Measurements from ENCODE around the gene BCR.

Gene BCR

DNA sequence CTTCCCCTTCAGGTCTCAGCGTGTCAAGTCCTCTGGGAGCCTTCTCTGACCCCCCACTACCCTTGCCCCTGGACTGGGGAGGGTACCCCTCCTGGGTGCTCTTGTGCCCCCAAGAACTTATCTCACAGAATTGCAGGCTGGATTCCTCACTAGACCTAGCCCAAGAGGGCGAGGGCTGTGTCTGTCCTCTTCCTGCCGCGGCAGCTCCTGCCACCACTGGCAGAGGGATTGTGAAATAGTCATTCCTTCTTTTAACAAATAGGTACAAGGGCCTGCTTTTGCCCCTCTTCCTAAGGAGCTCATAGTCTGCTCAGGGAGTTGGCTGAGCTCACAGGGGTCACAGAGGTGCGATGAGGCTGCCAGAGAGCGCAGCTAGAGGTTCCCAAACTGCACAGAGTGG, 29.5 kb upstream of the BCR start:
- DNase-seq (ENCODE audit: low read depth, low spot score) = no peak

DNA sequence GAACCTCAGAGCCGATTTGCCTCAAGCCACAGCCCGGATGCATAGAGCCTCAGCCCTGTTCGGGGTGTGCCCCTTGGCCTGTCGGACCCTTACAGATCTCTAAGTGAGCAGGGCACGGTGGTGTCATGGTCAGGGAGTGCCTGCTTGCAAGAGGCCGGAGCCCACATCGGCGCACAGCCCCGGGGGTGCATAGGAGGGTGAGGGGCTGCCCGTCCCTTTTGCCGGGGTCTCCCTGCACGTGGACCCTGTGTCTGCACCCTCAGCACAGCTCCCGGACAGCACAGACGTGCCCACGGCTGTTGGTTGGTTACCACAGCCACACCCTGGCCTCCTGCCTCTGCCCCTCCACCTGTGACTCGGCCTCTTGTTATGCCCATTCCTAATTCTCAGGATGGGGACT, 28.5 kb upstream of the BCR start:
- no peak for DNase-seq (ENCODE audit: low read depth, low spot score)

DNA sequence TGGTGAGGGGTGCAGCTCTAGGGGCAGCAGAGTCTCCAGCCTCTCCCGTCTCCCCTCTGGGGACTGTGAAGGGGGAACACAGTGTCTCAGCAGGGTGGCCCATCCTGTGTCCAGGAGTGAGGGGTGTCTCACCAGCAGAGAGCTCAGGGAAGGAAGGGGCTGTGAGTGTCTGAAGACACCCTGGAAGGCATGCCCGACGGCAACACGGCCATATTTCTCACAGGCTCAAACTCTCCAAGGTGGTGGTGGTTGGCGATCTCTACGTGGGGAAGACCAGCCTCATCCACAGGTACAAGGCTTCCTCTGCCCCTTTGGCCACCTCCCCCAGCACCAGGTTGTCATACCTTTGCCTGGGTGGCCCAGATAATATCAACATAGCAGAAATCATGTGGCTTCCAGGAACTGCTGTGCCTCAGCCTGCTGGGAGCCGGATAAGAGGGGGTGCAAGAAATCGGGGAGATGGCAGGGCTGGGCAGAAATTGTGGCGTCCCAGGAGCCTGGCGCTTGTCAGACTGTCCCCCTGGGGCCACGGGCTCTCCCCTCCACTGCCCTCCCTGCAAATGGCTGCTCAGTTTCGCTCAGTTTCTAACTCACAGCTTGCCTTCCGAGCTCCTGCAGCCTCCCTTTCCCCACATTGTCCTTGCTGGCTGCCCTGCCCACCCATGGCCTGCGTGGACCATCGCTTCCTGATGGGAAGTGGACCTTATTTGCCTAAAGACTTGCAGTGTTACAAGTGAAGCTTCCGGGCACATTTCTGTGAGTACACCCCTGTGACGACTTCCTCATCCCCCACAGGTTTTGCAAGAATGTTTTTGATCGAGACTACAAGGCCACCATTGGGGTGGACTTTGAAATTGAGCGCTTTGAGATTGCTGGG, 27.8 kb upstream of the BCR start:
- no peak for DNase-seq (ENCODE audit: low read depth, low spot score)

DNA sequence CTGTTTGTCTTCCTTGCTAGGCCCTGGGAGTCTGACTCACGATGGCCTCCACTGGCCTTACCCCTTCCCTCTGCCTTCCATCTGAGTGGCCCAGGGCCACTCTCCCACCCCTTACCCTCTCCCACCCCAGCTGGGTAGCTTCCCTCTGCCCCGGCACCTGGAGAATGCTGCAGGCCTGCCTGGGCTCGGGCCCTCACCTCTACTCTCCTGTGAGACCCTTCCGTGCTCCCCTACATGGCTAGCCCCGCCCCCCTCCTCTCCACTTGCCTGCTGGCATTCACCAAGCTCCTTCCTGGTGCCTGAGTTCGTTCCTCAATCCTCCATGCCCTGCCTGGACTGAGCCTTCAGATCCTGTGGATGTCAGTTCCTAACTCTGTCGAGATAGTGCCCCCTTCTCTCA, 26.3 kb upstream of the BCR start:
- DNase-seq (ENCODE audit: low read depth, low spot score) = no peak

DNA sequence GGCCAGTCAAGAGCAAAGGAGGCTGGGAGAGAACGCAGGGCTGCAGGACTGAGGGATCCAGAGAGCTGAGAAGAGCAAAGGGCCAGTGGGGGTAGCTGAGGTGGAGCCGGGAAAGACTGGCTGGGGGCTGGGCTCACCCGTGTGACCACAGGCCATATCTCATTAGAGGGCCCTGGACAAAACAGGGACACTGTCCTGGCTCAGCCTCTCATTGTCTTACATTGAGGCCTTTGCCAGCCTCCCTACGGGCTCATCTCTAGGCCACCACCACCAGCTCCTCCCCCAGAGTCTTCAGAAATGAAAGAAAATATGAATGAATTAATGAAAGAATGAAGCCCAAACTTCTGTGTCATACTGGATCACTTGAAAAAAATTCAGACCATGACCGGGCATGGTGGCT, 25.8 kb upstream of the BCR start:
- DNase-seq (ENCODE audit: low read depth, low spot score) = no peak

DNA sequence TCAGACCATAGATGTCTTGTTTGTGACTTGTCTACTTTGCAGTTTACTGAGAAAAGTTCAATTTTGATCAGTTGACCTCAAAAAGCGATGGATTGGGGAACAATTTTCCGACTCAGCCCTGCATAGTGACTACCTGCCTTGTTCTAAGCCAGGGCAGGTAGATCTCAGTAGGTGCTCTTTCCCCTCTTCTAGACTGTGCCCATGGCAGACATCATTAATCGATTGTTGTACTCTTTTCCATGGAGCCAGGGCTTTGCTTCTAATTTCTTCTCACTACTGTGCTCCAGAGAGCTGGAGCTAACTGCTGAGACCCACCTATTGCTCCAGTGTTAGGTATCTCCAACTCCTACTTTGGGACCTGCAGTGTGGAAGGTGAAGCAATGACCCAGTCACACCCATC, 25.2 kb upstream of the BCR start:
- no peak for DNase-seq (ENCODE audit: low read depth, low spot score)

DNA sequence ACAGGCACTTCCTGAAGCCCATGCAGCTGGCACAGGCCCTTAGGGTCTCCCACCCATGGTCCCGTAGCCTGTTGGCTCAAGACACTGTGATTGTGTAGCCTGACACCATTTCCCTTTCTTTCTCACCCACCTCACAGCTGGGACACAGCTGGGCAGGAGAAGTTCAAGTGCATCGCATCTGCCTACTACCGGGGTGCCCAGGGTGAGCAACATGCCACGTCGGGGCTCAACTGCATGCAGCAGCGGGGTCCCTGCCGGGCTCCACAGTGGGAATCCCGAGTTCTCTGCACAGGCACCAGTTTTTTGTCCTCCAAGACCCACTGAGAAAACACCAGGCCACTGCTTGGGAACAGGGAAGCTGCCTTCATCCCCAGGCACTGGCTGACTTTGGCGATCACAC, 24.5 kb upstream of the BCR start:
- no peak for DNase-seq (ENCODE audit: low read depth, low spot score)

DNA sequence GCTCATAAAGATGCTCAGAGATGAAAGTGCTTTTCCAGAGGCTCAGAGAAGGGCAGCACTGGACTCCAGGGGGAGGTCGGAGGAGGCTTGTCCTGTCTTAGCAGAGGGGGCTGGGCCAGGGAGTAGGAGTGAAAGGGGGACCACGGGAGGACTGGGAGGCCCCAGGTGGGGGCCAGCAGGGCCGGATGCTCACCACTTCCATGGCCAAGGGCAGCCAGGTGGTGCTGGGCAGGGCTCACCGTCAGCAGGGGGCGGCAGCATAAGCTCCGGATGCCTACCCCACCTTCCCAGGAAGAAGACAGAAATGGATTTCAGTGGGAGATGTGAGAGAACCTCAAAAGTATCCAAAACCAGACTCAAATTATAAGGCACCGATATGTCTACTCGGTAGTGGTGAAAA, 24.0 kb upstream of the BCR start:
- no peak for DNase-seq (ENCODE audit: low read depth, low spot score)

DNA sequence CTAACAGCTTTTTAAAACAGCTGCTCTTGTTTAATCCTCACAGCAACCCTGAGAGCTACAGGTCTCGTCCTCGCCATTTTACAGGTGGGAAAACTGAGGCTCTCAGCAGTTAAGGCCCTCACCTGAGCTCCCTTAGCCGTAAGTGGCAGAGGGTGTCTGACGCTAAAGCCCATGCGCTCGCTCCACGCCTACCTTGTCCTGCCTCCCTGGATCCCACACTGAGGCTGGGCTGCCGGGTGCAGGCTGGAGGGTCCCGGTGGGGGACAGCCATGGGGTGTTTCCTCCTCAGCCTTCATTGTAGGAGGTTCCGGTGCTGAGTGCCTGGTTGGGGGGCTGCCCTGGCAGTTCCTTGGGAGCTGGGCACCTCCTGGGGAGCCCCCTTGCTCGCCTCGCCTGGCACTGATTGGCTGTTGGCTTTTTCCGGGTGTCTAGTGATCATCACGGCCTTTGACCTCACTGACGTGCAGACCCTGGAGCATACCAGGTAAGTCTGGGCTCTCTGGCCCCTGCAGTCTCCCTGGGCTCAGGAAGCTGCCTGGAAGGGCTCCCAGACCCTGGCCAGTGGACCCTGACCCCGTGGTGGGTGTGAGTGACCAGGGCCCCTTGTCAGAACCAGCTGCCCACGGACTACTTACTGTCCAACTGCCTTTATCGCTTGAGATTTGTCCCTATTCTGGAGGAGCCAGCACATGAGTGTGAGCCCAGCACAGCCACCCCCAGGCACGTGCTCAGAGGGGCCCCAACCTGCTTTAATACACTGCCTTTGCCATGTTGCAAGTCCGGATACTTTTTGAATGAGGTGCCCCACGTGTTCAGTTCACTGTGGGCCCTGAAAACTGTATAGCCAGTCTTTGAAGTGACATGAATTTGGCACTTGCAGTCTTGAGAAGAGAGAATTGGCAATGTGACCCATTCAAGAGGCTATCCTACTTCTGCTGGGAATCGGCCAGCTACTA, 22.5 kb upstream of the BCR start:
- DNase-seq (ENCODE audit: low read depth, low spot score) = no peak

DNA sequence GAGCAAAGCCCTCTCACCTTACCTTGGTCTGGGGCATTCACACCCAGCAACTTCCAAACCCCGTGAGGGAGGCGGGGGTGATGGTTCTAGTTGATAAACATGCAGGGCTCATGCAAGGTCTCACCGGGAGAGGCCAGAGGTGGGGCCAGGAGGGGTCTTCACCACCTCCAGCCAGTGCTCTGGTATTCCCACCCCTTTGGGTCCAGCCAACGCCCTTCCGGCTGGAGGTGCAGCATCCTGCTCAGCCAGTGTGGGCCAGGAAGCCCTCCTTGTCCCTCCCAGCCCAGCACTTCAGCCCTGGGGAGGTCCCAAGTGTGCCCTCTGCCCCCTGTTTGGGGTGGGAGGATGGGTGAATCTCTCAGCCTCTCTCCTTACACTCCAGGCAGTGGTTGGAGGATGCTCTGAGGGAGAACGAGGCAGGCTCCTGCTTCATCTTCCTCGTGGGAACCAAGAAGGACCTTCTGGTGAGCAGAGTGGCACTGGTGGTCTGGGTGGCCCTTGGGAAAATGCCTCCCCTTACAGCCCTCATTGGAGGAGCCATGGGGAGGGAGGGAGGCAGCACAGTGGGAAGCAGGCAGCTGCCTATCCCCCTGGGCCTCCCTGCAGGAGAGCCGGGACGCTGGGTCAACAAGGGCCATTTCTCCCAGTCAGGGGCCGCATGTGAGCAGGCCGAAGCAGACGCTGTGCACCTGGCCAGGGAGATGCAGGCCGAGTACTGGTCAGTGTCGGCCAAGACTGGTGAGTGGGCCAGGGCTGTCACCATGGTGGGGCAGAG, 21.6 kb upstream of the BCR start:
- no peak for DNase-seq (ENCODE audit: low read depth, low spot score)

DNA sequence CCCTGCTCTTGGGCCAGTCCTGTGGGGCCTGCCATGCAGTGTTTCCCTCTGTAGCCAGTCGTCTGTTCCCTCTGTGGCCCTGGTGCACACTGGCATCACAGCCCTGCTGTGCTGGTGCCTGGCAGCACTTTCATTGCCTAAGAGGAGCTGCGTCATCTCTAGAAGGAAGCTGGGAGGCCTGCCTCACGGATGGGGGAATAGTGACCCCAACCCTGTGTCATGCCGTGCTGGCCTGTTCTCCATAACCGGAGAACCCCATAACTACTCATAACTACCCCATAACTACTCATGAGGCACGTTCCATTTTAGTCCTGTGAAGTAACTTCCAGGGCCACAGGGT, 21.0 kb upstream of the BCR start:
- DNase-seq (ENCODE audit: low read depth, low spot score) = no peak

DNA sequence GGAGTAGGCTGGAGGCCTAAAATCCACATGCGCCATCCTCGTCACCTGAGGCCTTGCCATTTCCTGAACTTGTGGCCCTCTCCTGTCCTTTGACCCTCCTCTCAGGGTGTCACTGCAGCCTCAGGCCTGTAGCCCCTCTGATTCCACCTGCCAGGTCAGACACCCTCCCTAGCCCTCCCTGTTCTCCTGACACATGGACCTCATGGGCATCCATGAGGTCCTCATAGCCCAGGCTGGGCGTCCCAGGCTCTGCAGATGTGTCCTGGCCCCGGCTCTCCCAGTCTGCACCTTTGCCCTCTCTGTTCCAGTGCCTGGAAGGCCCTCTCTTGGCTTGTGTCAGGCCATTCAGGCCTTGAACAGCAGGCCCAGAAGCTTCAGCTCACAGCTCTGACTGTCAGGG, 19.3 kb upstream of the BCR start:
- no peak for DNase-seq (ENCODE audit: low read depth, low spot score)

DNA sequence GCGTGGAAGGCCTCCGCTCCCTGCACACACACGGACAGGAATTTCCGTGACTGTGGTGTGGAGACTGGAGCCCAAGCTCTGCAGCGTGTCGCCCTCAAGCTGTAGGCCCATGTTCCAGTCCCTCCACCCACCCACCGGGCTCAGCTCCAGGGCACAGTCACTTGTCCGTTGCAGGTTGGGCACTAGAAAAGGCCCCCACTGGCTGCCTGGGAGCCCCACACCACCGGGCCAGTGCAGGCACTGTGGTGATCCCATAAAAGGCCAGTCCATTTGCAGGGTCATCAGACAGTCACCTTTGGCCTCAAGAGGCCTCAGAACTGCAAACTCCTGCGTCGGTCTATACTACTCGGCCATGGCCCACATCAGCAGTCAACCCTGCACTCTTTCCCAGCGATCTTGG, 18.7 kb upstream of the BCR start:
- DNase-seq (ENCODE audit: low read depth, low spot score) = no peak

DNA sequence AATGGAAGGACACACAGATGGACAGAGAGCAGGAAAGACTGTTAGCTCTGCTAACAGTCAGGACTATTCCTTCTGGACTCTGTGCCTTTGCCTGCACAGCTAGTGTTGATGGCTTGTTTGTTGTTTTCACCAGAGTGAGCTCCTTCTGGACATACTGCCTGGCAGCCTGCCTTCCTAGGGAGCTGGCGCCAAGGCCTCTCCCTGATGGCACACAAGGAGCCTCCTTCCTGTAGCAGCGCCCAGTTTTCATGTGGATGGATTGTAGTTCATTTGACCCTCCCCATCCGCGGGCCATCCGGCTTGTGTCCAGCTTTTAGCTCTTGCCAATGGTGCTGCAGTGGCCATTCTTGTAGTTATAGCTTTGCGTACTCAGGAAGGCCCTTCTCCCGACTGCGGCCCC, 16.6 kb upstream of the BCR start:
- no peak for DNase-seq (ENCODE audit: low read depth, low spot score)

DNA sequence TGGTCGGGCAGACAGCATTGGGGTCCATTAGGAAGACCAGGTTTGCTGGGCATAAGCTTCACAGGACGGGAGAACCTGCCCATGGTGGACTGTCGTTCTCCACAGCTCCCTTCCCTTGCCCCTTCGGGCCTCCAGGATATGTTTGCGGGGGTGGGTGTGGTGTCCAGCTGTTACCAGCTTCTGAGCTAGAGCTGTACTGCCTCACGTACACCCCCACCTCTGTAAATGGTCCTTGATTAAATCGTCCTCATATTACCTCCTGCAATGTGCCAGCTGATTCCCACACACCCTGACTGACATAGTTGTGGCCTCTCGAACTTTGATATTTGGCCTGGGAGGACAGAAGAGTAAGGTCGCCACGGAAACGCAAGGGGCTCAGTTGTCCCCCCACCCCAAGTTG, 16.2 kb upstream of the BCR start:
- DNase-seq (ENCODE audit: low read depth, low spot score) = no peak

DNA sequence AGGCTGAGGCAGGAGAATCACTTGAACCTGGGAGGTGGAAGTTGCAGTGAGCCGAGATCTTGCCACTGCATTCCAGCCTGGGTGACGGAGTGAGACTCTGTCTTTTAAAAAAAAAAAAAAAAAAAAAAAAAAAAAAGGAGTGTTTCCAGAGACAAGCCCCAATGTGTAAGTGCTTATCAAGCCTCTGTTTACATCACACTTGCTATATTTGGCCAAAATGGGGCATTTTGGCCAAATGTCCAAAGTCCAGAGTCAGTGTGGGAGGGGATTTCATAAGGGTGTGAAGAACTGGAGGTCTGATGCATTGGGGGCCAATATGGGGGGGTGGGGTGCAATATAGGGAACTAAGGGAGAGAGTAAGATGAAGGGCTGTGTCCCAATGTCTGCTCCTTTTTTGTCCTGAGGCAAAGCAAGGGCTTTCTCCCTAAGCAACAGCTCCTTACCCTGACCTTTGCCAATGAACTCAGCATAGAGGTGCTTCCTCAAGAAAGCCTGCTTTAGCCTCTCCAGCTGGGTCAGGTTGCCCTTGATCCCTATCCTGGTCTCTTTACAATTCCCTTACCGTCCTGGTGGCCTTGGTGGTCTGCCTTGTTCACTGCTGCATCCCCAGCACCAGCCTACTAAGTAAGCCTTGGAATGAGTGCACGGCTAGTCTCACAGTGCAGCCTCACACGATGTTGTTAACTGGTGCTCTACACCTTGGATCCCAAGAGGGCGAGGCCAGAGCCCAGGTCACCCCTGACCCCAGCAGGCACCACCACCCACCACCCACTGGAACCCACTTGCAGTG, 14.1 kb upstream of the BCR start:
- no peak for DNase-seq (ENCODE audit: low read depth, low spot score)

DNA sequence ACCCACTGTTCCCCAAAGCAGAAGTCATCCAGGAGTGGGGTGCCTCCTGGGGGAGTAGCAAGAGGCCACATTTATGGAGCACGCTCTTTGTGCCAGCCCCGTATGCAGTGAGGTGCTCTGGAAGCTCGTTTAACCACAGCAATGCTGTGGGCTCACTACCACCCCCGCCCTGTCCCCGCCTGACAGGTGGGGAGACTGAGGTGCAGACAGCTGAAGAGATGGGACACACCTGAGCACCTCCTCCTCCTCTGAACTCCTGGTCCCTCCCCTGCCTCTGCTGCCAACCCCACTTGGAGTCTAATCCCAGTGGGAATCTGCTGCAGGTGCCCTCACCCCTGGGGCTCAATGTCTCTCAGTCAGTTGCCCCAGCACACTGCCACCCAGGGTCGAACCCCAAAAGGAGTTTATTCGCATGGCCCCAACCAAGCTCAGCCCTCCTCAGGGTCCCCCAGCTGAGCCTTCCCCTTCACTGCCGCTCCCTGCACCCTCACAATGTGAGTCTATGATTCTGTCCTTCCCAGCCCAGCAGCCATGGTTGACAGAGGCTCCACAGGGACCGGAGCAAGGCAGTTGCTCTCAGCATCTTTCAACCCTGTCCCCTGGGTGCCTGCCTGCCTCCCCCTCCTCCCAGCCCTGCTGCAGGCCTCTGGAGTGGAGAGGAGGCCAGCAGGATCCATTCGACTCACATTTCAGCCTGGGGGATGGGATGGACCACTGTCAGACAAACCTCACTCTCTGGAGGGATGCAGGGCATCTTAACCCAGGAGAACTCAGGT, 13.3 kb upstream of the BCR start:
- DNase-seq (ENCODE audit: low read depth, low spot score) = no peak

DNA sequence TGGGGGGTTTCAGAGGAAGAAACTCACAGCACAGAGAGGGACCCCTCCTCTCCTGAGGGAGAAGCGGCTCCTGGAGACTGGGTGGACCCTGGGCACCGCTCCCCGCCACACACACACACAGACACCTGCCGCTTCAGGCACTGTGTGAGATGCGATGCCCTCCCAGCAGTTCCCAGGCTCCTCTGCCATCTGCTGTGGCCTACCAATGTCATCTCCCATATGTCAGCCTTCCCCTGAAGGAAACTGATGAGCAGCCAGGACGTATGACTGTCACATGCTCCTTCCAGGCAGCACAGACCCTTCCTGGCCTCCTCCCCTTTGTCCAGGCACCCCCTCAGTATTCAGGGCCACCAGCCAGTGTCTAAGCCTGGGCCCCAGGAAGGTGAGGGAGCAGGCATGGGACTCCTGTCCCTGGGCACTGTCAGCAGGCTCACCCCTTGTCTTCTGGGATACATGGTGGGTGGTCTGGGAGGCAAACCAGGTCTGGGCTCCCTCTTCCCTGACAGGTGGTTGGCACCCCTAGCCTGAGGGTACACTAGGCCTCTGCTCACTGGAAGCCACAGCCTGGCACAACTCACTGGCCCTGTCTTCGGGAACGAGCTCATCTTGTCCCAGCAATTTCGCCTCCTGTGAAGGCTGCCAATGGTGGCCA, 11.8 kb upstream of the BCR start:
- no peak for DNase-seq (ENCODE audit: low read depth, low spot score)

DNA sequence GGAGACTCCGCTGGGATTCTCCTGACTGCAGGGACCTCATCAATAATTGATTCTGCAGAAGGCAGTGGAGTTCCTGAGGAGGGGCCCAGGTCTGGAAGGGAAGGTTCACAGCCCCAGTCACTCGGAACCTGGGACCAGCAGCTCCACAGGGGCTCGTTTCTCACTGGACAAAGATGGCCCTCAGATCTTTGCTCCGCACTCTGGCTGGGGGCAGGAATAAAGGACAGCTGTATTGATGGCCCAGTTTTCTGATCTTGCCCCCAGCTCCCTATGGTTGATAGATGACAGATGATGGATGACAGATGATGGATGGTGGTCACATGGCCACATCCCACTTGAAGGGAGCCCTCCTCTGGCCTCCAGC, 11.3 kb upstream of the BCR start:
- DNase-seq (ENCODE audit: low read depth, low spot score) = no peak
